GM08714 (cell line): ENCODE results near the gene TRIM5.
"Not testable (repeated sequence)": the region's sequence is repeated elsewhere in the genome, so short reads cannot be mapped to it uniquely, and the experiment has no call there.

Experiments used
- H3K4me3 ChIP-seq: fragments of 200-500 bp; sonication (Bioruptor generic); 2 replicates; pipeline ENCODE4 v1.5.1; 2014; ENCODE audit warnings: mild to moderate bottlenecking, low read length, inconsistent platforms
- ZNF274 ChIP-seq: IDR thresholded peaks from 2 replicates; pipeline ENCODE4 v1.6.1; 2012; ENCODE audit warnings: mild to moderate bottlenecking, low read depth, low read length

TRIM5 gene

DNA sequence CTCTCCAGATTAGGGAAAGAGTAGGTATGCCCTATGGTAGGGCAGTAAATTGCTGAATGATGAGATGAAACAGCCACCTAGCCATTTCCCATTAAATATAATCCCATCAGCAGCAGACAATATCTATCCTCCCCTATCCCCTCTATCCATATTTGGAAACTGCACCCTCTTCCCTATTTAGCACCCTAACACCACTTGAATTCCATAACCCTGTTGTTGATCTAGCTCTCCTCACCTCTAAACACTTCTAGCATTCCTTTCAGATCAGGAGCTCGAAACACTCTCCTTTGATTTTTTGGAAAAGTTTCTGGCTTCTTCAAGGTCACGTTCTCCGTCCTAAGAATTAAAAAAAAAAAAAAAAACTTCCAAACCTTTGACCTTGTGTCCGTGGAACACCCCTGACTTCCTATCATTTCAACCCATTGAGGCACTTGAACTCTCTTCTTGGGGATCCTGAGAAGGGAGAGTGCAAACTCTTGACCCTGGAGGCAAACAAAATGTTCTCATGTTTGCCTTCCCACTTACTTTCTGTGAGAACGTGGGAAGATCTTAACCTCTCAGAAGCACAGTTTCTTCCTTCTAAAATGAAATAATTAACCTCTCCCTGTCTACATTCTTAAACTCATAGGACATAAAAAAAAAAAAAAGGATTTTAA lies 19.0 kb downstream of the TRIM5 start:
- TF ChIP-seq ZNF274, result no peak
- no peak overlapping the region for H3K4me3 ChIP-seq

DNA sequence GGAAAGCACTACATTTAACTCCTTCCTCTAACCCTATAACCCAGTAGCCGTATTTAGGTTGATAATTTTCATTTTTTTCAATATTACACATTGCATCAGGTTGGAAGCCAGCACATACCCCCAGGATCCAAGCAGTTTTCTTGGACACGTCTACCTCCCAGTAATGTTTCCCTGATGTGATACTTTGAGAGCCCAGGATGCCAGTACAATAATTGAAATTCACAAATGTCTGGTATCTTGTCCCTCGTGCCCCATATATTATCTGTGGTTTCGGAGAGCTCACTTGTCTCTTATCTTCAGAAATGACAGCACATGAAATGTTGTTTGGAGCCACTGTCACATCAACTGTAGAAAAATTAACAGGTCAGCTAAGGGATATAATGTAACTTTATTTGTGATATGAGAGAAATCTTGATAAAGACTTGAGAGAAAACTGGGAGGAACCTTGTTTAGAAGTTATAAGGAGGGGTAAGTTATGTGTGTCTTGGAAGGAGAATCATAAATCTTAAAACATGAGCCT lies 19.8 kb downstream of the TRIM5 start:
- TF ChIP-seq ZNF274, result no peak
- H3K4me3 ChIP-seq, result no peak overlapping the region

DNA sequence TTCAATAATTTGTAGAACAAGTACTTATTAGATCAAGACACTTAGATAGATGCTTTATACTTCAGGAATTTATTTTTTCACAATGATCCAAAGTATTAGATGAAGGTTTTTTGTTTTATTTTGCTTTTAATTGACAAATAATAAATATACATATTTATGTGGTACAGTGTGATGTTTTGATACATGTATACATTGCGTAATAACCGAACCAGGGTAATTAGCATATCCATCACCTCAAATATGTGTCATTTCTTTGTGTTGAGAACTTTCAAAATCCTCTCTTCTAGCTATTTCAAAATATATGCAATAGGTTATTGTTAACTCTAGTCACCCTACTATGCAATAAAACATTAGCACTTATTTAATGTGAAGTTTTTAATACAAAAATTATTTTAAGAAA lies 21.4 kb downstream of the TRIM5 start:
- H3K4me3 ChIP-seq, result no peak overlapping the region

DNA sequence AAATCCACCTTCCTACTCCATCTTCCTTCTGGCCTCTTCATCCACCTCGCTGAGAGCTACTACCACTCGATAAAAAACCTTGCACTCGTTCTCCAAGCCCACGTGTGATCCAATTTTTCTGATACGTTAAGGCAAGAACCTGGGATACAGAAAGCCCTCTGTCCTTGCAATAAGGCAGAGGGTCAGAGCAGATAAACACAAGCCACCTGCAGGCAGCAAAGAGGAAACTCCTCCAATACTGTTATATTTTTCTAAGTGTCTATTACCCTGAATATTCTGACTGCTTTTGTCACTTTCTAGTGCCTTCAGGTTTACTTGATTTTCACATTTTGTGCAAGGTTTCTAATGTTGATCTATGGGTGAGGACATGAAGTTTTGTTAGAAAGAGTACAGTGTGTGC lies 26.6 kb downstream of the TRIM5 start:
- no peak for TF ChIP-seq ZNF274
- H3K4me3 ChIP-seq, result no peak overlapping the region

More for the DNA sequence above, 21.4 kb downstream of the TRIM5 start:
- TF ChIP-seq ZNF274, result no peak

DNA sequence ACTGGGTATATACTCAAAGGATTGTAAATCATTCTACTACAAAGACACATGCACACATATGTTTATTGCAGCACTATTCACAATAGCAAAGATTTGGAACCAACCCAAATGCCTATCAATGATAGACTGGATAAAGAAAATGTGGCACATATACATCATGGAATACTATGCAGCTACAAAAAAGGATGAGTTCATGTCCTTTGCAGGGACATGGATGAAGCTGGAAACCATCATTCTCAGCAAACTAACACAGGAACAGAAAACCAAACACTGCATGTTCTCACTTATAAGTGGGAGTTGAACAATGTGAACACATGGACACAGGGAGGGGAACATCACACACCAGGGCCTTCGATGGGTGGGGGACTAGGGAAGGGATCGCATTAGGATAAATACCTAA lies 27.9 kb downstream of the TRIM5 start:
- H3K4me3 ChIP-seq, result not testable (repeated sequence)

DNA sequence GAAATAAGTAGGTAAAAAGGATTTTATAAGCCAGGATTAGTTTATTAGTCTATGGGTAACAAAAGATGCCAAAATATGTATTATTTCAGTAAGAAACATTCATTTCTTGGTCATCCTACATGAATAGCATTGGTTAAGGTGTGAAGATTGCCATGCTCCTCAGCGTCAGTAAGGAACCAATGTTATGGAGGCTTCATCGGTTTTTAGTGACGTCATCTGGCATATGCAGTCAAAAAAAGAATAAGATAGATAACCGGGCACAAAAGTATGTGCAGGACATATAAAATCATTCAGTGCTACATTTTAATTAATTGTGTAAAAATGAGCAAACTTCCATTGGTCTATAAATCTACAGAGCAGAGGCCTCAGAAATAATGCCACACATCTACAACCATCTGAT lies 29.4 kb downstream of the TRIM5 start:
- no peak for TF ChIP-seq ZNF274
- H3K4me3 ChIP-seq, result no peak overlapping the region

DNA sequence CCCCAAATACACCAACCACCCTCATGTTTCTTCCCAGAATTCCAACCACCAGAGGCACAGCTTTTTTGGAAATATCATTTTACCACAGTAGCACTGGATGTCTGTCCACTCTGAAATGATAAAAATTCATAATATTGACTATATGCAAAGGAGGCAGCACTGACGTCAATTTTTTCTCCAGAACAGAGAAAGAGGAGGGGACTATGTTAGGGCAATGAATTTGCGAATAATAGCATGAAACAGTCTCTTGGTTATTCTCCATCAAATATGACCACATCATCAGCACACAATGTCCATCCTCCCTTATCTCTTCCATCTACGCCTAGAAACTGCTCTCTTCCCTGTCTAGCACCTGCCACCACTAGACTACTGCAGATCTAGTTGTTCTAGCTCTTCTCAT lies 38.7 kb downstream of the TRIM5 start:
- H3K4me3 ChIP-seq, result no peak overlapping the region
- no peak for TF ChIP-seq ZNF274

DNA sequence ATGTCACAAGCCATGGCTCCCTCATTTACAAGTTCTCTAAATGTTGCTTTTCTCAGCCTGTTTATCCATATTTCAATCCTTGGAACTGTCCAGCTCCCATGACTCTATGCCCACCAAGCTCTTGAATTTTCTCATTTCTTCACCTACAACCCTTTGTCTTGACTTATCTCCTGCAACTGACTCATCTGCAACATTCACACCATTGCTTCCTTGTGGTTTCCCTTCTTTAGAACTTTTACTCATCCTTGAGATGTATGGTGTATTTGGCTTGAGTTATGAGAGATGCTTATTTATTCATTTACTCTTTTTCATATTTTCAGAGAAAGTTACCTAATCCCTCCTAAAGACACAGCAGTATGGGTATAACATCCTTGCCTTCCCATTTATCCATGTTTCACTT lies 41.3 kb downstream of the TRIM5 start:
- no peak overlapping the region for H3K4me3 ChIP-seq
- no peak for TF ChIP-seq ZNF274

DNA sequence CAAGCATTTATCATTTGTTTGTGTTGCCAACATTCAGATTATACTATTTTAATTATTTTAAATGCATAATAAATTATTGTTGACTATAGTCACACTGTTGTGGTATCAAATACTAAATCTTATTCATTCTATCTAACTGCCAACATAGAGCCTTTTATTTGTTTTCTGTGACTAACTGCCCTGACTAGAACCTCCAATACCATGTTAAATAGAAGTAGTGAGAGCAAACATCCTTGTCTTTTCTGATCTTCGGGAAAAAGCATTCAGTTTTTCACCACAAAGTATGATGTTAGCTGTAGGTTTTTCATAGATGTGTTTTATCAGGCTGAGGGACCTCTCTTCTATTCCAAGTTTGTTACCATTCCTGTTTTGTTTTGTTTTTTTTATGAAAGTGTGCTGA lies 44.9 kb downstream of the TRIM5 start:
- TF ChIP-seq ZNF274, result no peak
- H3K4me3 ChIP-seq, result no peak overlapping the region

DNA sequence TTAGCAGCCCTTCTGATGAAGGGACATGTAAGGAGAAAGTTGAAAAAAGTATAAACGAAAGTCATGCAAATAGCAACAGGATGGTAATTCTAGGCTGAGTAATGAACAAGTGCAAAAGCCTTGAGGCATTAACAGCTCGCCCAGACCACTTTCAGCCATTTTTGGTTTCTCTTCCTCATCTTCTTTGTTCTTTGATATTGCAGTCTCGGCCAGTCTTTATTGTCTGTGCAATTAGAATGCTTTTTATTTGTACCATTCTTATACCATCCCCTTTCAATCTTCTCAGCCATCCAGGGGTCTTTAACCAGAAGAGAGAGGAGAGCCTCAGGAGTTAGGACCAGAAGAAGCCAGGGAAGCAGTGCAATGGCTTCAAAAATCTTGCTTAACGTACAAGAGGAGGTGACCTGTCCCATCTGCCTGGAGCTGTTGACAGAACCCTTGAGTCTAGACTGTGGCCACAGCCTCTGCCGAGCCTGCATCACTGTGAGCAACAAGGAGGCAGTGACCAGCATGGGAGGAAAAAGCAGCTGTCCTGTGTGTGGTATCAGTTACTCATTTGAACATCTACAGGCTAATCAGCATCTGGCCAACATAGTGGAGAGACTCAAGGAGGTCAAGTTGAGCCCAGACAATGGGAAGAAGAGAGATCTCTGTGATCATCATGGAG lies 52.8 kb downstream of the TRIM5 start:
- TF ChIP-seq ZNF274, result no peak
- peak overlapping the region; percentile 44; the same call in 1 of the 2 replicates for H3K4me3 ChIP-seq

DNA sequence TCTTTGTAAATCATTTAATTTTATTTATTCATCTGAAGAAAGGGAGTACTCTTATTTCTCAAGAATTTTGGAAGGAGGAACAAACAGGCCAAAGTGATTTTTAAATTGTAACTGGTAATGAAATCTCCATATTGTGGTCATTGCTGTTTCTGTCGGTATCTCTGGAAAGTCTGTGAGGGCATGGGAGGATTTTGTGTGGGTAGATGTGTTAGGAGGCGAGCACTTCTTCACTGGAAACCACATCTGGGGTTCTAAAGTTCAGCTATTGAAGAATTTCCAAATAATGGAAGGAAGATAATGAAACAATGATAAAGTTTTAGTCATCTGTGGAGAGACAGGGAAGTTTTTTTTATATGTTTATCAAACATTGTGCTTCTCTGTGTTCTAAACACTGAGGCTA lies 53.5 kb downstream of the TRIM5 start:
- H3K4me3 ChIP-seq, result no peak overlapping the region
- TF ChIP-seq ZNF274, result no peak

DNA sequence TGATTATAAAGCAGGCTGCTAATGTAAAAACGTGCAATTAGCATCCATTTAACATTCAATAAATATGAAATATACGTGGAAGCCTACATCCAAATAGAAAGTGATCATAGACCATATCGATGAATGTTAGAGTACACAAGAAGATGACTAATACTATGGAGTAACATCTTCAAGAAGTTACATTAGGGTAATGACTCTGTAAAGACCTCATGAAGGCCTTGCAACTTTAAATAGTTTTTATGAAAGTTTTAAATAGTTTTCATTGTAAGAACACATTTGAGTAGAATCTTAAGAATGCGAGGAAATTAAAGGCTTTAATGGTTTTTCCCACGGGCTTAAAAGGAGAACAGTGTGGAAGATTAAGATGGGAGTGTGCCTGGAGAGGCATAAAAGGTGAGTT lies 58.7 kb downstream of the TRIM5 start:
- no peak for TF ChIP-seq ZNF274
- H3K4me3 ChIP-seq, result no peak overlapping the region

DNA sequence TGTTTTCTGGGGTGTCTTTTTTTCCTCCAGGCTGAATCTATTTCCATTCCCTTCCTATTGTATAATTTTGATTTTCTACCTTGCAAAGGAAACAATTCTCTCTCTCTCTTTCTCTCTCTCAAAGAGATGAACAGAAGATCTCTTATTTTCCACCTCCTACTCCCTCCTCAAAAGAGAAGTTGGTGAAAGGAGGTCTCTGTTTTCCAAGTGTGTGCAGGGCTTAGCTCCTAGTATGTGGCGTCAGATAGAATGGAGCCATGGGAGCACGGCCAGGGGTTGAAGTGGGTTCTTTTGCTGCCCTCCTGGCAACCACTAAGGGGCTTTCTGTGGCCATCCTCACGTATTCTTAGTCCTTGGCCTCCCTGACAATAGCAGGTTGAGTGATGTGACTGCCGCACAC lies 59.6 kb downstream of the TRIM5 start:
- H3K4me3 ChIP-seq, result peak overlapping the region; percentile 100
- no peak for TF ChIP-seq ZNF274

DNA sequence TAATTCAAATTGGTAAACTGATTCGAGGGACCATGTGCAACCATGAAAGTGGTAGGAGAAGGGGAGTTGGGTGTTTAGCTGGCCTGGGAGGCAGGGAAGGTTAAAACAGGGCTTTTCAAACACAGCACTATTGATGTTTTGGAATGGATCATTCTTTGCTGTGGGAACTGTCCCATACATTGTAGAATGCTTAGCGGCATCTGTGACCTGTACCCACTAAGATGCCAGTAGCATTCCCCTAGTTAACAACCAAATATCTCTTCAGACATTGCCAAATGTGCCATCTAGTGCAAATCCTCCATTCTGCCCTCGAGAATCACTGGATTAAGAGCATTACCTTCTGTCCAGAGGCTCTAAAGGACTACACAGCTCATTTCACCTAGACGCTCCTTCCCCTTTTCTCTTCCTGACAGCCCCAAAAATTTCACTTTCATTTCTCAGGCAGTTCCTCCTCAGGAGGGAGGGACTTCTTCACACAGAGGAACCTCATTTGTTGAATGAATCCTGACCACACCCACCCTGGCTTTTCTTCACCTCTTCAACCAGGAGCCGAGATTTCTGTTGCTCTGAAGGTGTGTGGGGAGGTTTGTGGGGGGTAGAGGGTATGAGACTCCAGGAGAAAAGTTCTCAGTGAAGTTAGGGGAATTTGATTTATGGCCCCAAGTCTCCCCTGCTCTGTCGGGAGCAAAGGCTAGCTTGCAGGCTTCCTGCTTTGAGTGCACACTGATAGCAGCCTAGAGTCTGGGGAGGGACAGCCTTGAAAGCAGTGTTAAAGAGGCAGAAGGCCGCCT lies 60.2 kb downstream of the TRIM5 start, which contains the start of gene TRIM34:
TRIM34 (plus strand) TSS at position 513 of the 791 bp plus-strand sequence. CDS start 7,331 bp downstream, outside the sequence.
- TF ChIP-seq ZNF274, result no peak
- peak within 1 kb of the TSS; percentile 100 for H3K4me3 ChIP-seq

DNA sequence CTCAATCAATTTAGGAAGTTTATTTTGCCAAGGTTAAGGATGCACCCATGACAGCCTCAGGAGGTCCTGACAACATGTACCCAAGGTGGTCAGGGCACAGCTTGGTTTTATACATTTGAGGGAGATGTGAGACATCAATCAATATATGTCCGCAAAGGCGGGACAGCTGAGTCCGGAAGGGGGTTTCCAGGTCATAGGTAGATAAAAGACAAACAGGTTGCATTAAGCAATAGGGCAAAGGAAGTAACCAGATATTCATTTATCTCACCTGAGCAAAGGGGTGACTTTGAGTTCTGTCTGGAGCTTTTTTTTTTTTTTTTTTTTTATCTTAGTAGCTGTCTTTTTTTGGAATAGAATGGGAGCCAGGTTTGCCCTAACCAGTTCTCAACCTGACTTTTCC lies 62.1 kb downstream of the TRIM5 start:
- TF ChIP-seq ZNF274, result no peak
- H3K4me3 ChIP-seq, result no peak overlapping the region

DNA sequence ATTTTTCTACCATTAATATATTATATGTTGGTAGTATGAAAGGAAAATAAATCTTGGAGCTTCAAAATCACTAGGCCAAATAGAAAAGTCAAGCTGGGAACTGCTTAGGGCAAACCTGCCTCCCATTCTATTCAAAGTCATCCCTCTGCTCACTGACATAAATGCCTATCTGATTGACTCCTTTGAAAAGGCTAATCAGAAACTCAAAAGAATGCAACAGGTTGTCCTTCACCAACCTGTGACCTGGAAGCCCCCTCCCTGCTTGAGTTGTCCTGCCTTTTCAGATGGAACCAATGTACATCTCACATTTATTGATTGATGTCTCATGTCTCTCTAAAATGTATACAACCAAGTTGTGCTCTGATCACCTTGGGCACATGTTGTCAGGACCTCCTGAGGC lies 63.3 kb downstream of the TRIM5 start:
- TF ChIP-seq ZNF274, result no peak
- no peak overlapping the region for H3K4me3 ChIP-seq
